ENCODE measurements around the gene HRAS.

Gene HRAS

GRCh38 chr11:494761-495536, 40.4 kb downstream of the HRAS start:
- no peak for DNase-seq (ENCODE audit: low spot score)

- DNase-seq (ENCODE audit: low spot score) = no peak
Observed at GRCh38 chr11:492427-493226, 42.7 kb downstream of the HRAS start.

GRCh38 chr11:491358-491757, 44.0 kb downstream of the HRAS start:
- no peak for DNase-seq (ENCODE audit: low spot score)

DNA sequence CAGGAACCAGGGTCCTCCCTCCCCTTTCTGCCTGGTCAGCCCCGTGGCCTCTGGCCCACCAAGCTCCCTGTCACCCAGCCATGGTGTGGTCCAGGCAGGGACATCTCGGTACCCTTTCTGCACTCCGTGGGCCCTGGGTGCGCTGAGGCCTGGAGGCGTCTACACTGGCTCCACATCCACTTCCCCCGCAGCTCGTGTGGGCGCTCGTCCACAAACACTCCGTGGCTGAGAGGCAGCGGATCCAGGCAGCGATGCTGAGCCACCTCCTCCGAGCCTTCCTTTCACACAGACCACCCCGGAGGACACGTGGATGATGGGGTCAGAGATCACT, 44.5 kb downstream of the HRAS start:
- DNase-seq (ENCODE audit: low spot score) = no peak

GRCh38 chr11:490186-490929, 45.0 kb downstream of the HRAS start:
- no peak for DNase-seq (ENCODE audit: low spot score)

- DNase-seq (ENCODE audit: low spot score) = no peak
Observed at GRCh38 chr11:489610-490185, 45.7 kb downstream of the HRAS start.

- DNase-seq (ENCODE audit: low spot score) = no peak
Observed at GRCh38 chr11:488992-489391, 46.4 kb downstream of the HRAS start.

DNA sequence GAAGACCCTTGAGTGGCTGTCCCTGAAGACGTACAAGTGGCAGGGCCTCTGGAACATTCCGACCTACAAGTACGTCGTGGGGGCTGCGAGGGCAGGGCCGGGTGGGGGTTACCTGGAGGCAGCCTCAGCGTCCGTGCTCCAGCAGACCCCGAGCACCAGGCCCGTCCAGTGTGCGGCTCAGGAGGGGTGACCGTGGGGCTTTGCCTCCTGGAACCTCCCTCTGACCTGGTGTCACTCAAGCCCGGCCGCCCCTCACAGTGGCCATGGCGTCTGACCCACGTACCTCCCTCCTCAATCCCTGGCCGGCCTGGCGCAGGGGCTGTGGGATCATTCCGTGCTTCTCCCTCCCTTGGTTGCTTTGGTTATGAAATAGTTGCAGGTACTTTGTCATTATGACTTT, 46.8 kb downstream of the HRAS start:
- no peak for DNase-seq (ENCODE audit: low spot score)

DNA sequence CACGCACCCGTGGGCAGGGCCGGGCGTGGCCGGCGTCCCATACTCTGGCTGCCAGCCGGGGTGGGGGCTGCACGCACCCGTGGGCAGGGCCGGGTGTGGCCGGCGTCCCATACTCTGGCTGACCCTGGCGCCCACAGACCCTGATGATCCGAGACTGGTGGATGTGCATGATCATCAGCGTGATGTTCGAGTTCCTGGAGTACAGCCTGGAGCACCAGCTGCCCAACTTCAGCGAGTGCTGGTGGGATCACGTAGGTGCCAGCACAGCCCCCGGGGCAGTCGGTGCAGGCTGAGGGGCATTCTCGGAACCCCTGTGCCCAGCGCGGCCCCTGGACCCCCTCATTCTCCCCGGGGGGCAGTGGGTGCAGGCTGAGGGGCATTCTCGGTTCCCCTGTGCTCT, 47.3 kb downstream of the HRAS start:
- no peak for DNase-seq (ENCODE audit: low spot score)

- no peak for DNase-seq (ENCODE audit: low spot score)
Observed at GRCh38 chr11:487571-488021, 47.8 kb downstream of the HRAS start.

GRCh38 chr11:486189-486588, 49.2 kb downstream of the HRAS start:
- DNase-seq (ENCODE audit: low spot score) = no peak

DNA sequence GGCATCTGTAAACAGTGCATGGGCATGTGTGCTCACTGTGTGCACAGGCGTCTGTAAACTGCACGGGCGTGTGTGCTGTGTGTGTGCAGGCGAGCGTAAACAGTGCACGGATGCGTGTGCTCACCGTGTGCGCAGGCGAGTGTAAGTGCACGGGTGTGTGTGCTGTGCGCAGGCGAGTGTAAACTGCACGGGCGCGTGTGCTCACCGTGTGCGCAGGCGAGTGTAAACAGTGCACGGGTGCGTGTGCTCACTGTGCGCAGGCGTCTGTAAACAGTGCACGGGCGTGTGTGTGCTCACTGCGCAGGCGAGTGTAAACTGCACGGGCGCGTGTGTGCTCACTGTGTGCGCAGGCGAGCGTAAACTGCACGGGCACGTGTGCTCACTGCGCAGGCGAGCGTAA, 50.8 kb downstream of the HRAS start:
- DNase-seq (ENCODE audit: low spot score) = no peak
